Mesendoderm (in vitro differentiated cells): ENCODE measurements around the gene CLSTN2.
A peak's percentile ranks its signal among the peaks of the same experiment; 100 is the strongest.

Source experiments
- DNase-seq: peaks from one replicate; pipeline ENCODE4 v3.0.0; 2013
- H2AK5ac ChIP-seq: 2 replicates; pipeline ENCODE4 v1.6.1; 2013; ENCODE audit warnings: low read length, inconsistent platforms
- H2BK120ac ChIP-seq: 2 replicates; pipeline ENCODE4 v1.6.1; 2013; ENCODE audit warnings: low read depth, mild to moderate bottlenecking, low read length, moderate library complexity, mixed read lengths
- H2BK15ac ChIP-seq: replicated peaks from 2 replicates; pipeline ENCODE4 v1.6.1; 2013; ENCODE audit warnings: low read depth, mild to moderate bottlenecking, moderate library complexity
- H2BK5ac ChIP-seq: 2 replicates; pipeline ENCODE4 v1.6.1; 2013; ENCODE audit warnings: low read length, inconsistent platforms
- H3K18ac ChIP-seq: 2 replicates; pipeline ENCODE4 v1.6.1; 2013; ENCODE audit warnings: mild to moderate bottlenecking, low read length, mixed read lengths
- H3K23ac ChIP-seq: one replicate; pipeline ENCODE4 v1.6.1; 2013; ENCODE audit warnings: low read length
- H3K27ac ChIP-seq: 2 replicates; pipeline ENCODE4 v1.5.1; 2013; ENCODE audit warnings: low read depth, mild to moderate bottlenecking, inconsistent platforms, low read length, moderate library complexity
- H3K27me3 ChIP-seq: 2 replicates; pipeline ENCODE4 v1.6.1; 2013; ENCODE audit warnings: low read length, control low read depth, mild to moderate bottlenecking, inconsistent platforms; ENCODE audit not compliant: insufficient read depth, poor library complexity
- H3K36me3 ChIP-seq: 2 replicates; pipeline ENCODE4 v1.6.1; 2013; ENCODE audit warnings: low read length, inconsistent platforms; ENCODE audit not compliant: control insufficient read depth, insufficient read depth
- H3K4ac ChIP-seq: one replicate; pipeline ENCODE4 v1.6.1; 2013; ENCODE audit warnings: low read depth, mild to moderate bottlenecking, low read length, moderate library complexity
- H3K4me1 ChIP-seq: 2 replicates; pipeline ENCODE4 v1.6.1; 2013; ENCODE audit warnings: low read depth, low read length, inconsistent platforms; ENCODE audit not compliant: control insufficient read depth
- H3K4me2 ChIP-seq: 2 replicates; pipeline ENCODE4 v1.6.1; 2013; ENCODE audit warnings: low read length
- H3K4me3 ChIP-seq: 2 replicates; pipeline ENCODE4 v1.5.1; 2013; ENCODE audit warnings: mild to moderate bottlenecking, low read length
- H3K56ac ChIP-seq: one replicate; pipeline ENCODE4 v1.6.1; 2013; ENCODE audit warnings: low read length
- H3K79me1 ChIP-seq: 2 replicates; pipeline ENCODE4 v1.6.1; 2013; ENCODE audit warnings: low read length, inconsistent platforms
- H3K79me2 ChIP-seq: 2 replicates; pipeline ENCODE4 v1.6.1; 2013; ENCODE audit warnings: mild to moderate bottlenecking, low read length; ENCODE audit not compliant: control insufficient read depth, insufficient read depth
- H3K9ac ChIP-seq: 2 replicates; pipeline ENCODE4 v1.6.1; 2013; ENCODE audit warnings: low read length, inconsistent platforms
- H4K5ac ChIP-seq: one replicate; pipeline ENCODE4 v1.6.1; 2013; ENCODE audit warnings: low read length
- H4K8ac ChIP-seq: one replicate; pipeline ENCODE4 v1.6.1; 2013; ENCODE audit warnings: low read depth, mild to moderate bottlenecking, control low read depth, low read length, moderate library complexity
- WGBS: extraction: QIAGEN DNeasy Blood & Tissue Kit; methylation state at CpG from one replicate; pipeline ENCODE4 v1.1.7; 2013; ENCODE audit warnings: low lambda C conversion rate, missing lambda C conversion rate; ENCODE audit not compliant: insufficient coverage; ENCODE audit errors: extremely low coverage; 5-methylcytosine and 5-hydroxymethylcytosine counted together

The CLSTN2 gene

DNA sequence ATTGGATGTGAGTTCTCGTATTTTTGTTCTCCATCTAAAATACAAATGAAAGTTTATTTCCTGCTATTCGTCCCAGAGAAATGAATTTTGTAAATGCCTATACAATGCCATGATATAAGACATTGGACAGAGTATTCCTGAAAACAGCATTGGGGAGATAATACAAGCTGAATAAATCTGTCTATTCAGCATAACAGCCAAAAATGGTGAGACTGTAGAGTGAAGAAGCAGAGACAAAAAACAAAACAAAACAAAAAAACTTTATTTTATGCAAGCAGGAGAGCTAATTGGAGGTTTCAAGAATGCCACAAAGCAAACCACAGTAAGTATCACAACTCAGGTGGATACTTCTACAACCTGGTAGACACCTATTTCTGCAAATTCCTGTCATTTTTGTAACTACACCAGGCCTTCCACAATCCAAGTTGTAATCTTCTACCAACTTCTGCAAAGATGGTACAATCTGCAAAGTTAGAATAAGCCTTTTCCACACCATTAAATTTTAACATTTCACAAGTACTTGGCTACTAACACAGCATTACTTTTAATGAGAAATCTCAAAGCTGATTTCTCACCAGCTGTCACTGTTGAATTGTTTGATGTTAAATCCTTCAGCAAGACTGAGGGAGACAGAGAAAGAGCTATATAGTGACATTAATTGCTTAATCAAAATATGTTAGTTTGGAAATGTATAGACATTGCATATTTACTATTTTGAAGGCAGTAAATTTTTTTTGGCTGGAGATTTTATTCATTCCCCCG is 163.1 kb downstream of the CLSTN2 start:
- H2BK120ac ChIP-seq = no peak overlapping the region
- H2AK5ac ChIP-seq = no peak overlapping the region
- H3K27ac ChIP-seq = no peak overlapping the region
- no peak overlapping the region for H3K4me2 ChIP-seq
- H3K36me3 ChIP-seq = no peaks in the 10 kb centered on the region
- no peak overlapping the region for H3K9ac ChIP-seq
- H3K79me2 ChIP-seq = no peaks in the 10 kb centered on the region
- no peak overlapping the region for H2BK5ac ChIP-seq
- H3K4ac ChIP-seq = no peak overlapping the region
- no peak overlapping the region for H3K56ac ChIP-seq
- no CpG with 5 or more reads among the region's 3 CpGs for WGBS
- H3K27me3 ChIP-seq = no peaks in the 10 kb centered on the region
- no peaks in the 10 kb centered on the region for H3K4me1 ChIP-seq
- no peak overlapping the region for H3K23ac ChIP-seq
- no peak overlapping the region for H4K8ac ChIP-seq
- no peak overlapping the region for H3K18ac ChIP-seq
- no peak overlapping the region for H2BK15ac ChIP-seq
- no peak for DNase-seq
- H4K5ac ChIP-seq = no peak overlapping the region
- no peak overlapping the region for H3K4me3 ChIP-seq
- no peaks in the 10 kb centered on the region for H3K79me1 ChIP-seq

DNA sequence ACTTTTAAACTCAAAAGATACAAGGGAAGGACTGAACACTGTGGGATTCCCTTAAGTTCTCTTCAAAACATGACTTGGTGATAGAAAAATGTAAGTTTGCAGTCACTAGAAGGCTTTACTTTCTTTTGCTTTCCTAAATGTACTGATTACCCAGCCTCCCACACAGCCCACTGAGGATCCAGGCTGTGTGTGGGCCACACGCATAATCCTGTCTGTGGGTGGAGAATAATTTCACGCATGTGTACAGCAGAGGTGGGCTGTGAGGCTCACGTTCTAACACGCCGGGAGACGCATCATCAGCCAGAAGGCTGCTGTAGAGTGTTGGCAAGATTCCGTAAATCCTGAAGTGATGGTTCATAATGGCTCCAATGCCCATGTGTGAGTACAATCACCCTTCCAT is 165.5 kb downstream of the CLSTN2 start:
- Histone ChIP-seq H3K36me3 (no peaks in the 10 kb centered on the region), H3K56ac (no peak overlapping the region), H3K79me1 (no peaks in the 10 kb centered on the region), H3K4me1 (no peaks in the 10 kb centered on the region), H3K79me2 (no peaks in the 10 kb centered on the region), H4K8ac (no peak overlapping the region), H3K9ac (no peak overlapping the region), H3K4me2 (no peak overlapping the region), H2BK120ac (no peak overlapping the region), H3K4me3 (no peak overlapping the region), H3K18ac (no peak overlapping the region), H3K23ac (no peak overlapping the region), H2AK5ac (no peak overlapping the region), H2BK5ac (no peak overlapping the region), H3K27ac (no peak overlapping the region), H3K27me3 (no peaks in the 10 kb centered on the region), H3K4ac (no peak overlapping the region), H2BK15ac (no peak overlapping the region), H4K5ac (no peak overlapping the region)
- no peak for DNase-seq
- WGBS = no CpG with 5 or more reads among the region's 7 CpGs

DNA sequence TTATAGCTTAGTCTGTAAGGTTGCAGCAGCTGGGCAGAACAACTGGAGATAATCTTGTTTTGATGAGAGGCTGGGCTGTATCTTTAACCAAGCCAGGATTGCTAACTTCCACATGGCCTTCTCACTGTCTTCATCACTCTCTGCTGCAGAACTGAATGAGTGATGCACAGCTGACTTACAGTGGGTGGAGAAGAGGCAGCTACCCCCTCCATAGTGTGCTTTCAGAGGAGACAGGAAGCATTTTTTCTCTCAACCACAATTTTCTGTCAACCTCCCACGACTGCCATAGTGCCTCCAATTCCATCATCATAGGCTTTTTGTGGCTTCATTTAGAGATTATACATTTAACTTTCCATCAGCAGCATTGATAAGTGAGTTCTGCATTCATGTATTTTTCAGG is 168.2 kb downstream of the CLSTN2 start:
- H3K79me1 ChIP-seq = no peaks in the 10 kb centered on the region
- no CpG with 5 or more reads among the region's 1 CpG for WGBS
- H3K4me1 ChIP-seq = no peaks in the 10 kb centered on the region
- H3K4me3 ChIP-seq = no peak overlapping the region
- no peaks in the 10 kb centered on the region for H3K36me3 ChIP-seq
- no peak overlapping the region for H3K56ac ChIP-seq
- H3K23ac ChIP-seq = no peak overlapping the region
- no peaks in the 10 kb centered on the region for H3K27me3 ChIP-seq
- H3K9ac ChIP-seq = no peak overlapping the region
- H3K27ac ChIP-seq = no peak overlapping the region
- no peaks in the 10 kb centered on the region for H3K79me2 ChIP-seq
- no peak overlapping the region for H3K4me2 ChIP-seq
- no peak overlapping the region for H3K18ac ChIP-seq
- no peak overlapping the region for H2BK15ac ChIP-seq
- no peak overlapping the region for H4K5ac ChIP-seq
- H4K8ac ChIP-seq = no peak overlapping the region
- no peak for DNase-seq
- H2BK5ac ChIP-seq = no peak overlapping the region
- no peak overlapping the region for H2BK120ac ChIP-seq
- no peak overlapping the region for H3K4ac ChIP-seq
- no peak overlapping the region for H2AK5ac ChIP-seq

DNA sequence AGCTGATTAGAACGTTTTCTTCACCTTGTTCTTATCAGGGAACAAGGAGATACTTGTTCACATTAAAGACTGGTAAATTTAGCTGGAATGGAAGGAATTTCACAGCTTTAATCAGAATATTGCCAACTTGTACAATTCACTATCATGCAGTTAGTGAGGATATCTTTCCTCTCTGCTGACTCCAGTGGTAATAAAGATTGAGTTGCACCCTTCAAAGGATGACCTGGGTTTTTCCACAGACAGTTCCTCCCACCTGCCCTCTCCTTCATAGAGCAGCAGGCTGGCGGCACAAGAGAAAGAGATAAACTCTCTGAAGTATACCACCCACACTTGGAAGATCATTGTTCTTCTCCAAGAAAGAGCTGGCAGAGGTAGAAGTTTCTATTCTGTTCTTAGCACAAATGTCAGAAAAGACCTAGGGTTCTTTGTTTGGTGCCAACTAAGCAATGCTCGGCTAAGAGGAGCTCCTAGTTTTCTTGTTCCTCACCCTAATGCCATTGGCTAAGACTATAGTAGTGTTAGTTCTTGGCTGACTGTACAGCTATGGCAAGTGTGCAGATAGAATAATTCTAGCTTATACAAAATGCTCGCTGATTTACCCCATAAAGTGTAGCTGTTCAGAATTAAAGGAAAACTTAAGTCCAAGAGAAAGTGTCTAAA is 169.1 kb downstream of the CLSTN2 start:
- Histone ChIP-seq H3K23ac (no peak overlapping the region), H2AK5ac (no peak overlapping the region), H3K4ac (no peak overlapping the region), H2BK15ac (no peak overlapping the region), H3K4me2 (no peak overlapping the region), H3K56ac (no peak overlapping the region), H3K4me1 (no peaks in the 10 kb centered on the region), H4K8ac (no peak overlapping the region), H2BK5ac (no peak overlapping the region), H4K5ac (no peak overlapping the region), H2BK120ac (no peak overlapping the region), H3K27me3 (no peaks in the 10 kb centered on the region), H3K79me2 (no peaks in the 10 kb centered on the region), H3K9ac (no peak overlapping the region), H3K18ac (no peak overlapping the region), H3K27ac (no peak overlapping the region), H3K4me3 (no peak overlapping the region), H3K79me1 (no peaks in the 10 kb centered on the region), H3K36me3 (no peaks in the 10 kb centered on the region)
- peak; percentile 32 for DNase-seq
- WGBS = no CpG with 5 or more reads among the region's 4 CpGs

DNA sequence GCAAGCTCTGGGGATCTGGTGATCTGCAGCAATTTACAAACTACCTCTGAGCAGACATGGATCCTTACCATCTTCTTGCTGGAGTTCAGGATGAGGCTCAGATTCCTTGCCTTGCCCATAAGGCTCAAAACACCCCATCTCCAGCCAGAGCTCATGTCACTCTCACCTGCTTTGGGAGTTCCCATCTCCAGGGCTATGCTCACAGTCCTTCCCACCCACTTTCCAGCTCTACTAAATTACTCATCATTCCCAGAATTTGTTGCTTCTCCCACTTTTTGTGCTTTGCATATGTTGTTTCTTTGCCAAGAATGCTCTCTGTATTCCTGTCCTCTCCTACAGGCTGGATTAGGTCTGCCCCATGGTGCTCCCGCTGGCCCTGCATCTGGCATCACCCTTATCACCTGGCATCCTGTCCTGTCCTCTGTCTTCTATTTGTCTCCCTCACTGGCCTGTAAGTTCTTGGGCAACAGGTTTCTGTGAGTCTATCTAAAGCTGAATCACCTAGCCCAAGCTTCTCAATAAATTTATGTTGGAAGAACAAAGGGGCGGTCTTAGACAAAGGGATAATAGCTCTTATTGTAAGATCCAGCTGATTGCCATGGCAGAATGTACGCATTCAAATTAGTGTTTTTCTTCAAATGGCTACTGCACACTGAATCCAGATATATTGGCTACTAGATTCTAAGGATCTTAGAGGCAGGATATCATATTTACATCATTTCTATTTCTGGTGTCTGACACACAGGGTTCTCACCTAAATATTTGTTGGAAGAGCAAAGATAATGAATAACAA is 179.2 kb downstream of the CLSTN2 start:
- no peaks in the 10 kb centered on the region for H3K36me3 ChIP-seq
- no peak overlapping the region for H3K23ac ChIP-seq
- no peaks in the 10 kb centered on the region for H3K79me2 ChIP-seq
- H3K4me2 ChIP-seq = no peak overlapping the region
- DNase-seq = no peak
- H3K4me1 ChIP-seq = no peaks in the 10 kb centered on the region
- no peaks in the 10 kb centered on the region for H3K27me3 ChIP-seq
- no peak overlapping the region for H3K56ac ChIP-seq
- no peak overlapping the region for H3K27ac ChIP-seq
- no peak overlapping the region for H2AK5ac ChIP-seq
- H4K5ac ChIP-seq = no peak overlapping the region
- H3K4ac ChIP-seq = no peak overlapping the region
- no peak overlapping the region for H2BK120ac ChIP-seq
- WGBS = no CpG with 5 or more reads among the region's 3 CpGs
- no peak overlapping the region for H2BK5ac ChIP-seq
- H2BK15ac ChIP-seq = no peak overlapping the region
- H3K9ac ChIP-seq = no peak overlapping the region
- H3K79me1 ChIP-seq = no peaks in the 10 kb centered on the region
- H3K18ac ChIP-seq = no peak overlapping the region
- H4K8ac ChIP-seq = no peak overlapping the region
- no peak overlapping the region for H3K4me3 ChIP-seq
